Rectal smooth muscle tissue (tissue), 1 donor: ENCODE measurements around the gene RYR2.

ENCODE experiments used
- H3K27ac ChIP-seq: one replicate; pipeline ENCODE4 v1.7.0; 2013; ENCODE audit warnings: low read depth, low read length, inconsistent platforms
- H3K27me3 ChIP-seq: one replicate; pipeline ENCODE4 v1.7.0; 2013; ENCODE audit warnings: low read length; ENCODE audit not compliant: control insufficient read depth, insufficient read depth
- H3K36me3 ChIP-seq: one replicate; pipeline ENCODE4 v1.7.0; 2013; ENCODE audit warnings: low read length; ENCODE audit not compliant: control insufficient read depth, insufficient read depth
- H3K4me1 ChIP-seq: one replicate; pipeline ENCODE4 v1.7.0; 2013; ENCODE audit warnings: low read length; ENCODE audit not compliant: control insufficient read depth, insufficient read depth
- H3K4me3 ChIP-seq: one replicate; pipeline ENCODE4 v1.7.0; 2013; ENCODE audit warnings: low read length
- H3K9ac ChIP-seq: one replicate; pipeline ENCODE4 v1.7.0; 2013; ENCODE audit warnings: low read length

The RYR2 gene

DNA sequence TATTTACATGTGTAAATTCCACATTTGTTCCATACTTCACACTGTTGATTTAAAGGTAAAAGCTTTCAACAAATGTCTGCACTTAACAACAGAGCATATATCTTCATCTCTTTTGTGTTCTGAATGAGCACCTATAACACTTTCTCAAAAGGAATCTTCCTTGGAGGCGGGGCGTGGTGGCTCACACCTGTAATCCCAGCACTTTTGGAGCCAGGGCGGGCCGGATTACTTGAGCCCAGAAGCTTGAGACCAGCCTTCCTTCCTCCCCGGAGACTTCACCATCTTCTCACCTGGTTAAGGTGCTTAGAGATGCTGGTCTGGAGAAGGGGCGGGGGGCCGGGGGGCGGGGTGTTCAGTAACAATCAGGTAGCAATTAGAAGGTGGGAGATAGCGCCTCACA, 16.5 kb downstream of the RYR2 start:
- H3K9ac ChIP-seq = no peak overlapping the region
- H3K27me3 ChIP-seq = no peaks in the 10 kb centered on the region
- H3K36me3 ChIP-seq = no peaks in the 10 kb centered on the region
- H3K27ac ChIP-seq = no peak overlapping the region
- H3K4me1 ChIP-seq = no peaks in the 10 kb centered on the region
- H3K4me3 ChIP-seq = no peak overlapping the region

DNA sequence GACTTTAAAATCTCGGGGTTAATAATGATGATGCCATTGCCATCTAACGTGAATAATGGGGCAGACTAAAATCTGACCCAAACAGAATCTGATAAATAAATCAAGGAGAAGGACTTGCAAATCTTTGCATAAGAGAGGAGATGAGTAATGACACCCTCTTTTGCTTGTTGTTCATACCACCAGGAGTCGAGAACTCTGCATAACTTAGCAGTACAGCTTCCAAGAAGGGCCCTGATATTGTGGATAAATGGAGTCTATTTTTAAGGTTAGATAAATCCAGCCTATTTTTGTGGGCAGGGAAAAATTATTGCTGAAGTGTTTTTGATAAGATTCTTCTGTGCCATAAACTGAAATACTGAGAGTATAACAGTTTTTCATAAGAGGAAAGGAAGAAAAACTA, 17.3 kb downstream of the RYR2 start:
- Histone ChIP-seq H3K36me3 (no peaks in the 10 kb centered on the region), H3K4me3 (no peak overlapping the region), H3K27ac (no peak overlapping the region), H3K9ac (no peak overlapping the region), H3K4me1 (no peaks in the 10 kb centered on the region), H3K27me3 (no peaks in the 10 kb centered on the region)

DNA sequence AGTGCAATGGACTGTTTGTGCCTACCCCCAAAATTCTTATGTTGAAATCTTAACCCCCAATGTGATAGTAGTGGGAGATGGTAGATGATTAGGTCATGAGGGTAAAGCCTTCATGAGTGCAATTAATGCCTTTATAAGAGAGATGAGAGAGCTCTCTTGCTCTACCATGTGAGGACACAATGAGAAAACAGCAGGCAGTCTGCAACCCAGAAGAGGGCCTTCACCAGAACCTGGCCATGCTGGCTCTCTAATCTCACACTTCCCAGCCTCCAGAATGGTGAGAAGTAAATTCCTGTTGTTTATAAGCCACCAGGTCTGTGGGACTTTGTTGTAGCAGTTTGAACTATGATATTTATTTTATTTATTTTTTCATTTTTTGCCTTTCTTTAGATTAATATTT, 21.0 kb downstream of the RYR2 start:
- H3K27ac ChIP-seq = no peak overlapping the region
- no peaks in the 10 kb centered on the region for H3K36me3 ChIP-seq
- no peaks in the 10 kb centered on the region for H3K27me3 ChIP-seq
- no peak overlapping the region for H3K4me3 ChIP-seq
- H3K9ac ChIP-seq = no peak overlapping the region
- no peaks in the 10 kb centered on the region for H3K4me1 ChIP-seq

DNA sequence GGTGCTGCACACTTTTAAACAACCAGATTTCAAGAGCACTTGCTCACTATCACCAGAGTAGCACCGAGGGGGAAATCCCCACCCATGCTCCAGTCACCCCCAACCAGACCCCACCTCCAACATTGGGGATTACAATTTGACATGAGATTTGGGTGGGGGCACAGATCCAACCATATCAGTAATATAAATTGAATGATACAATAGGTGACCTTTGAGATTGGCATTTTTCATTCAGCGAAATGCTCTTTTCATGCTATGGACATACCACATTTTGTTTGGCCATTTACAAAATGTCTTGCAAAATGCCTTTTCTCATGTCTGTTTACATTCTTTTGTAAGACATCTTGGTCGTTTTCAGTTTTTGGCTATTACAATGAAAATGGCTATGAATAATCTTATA, 23.9 kb downstream of the RYR2 start:
- Histone ChIP-seq H3K27ac (no peak overlapping the region), H3K9ac (no peak overlapping the region), H3K27me3 (no peaks in the 10 kb centered on the region), H3K4me1 (no peaks in the 10 kb centered on the region), H3K36me3 (no peaks in the 10 kb centered on the region), H3K4me3 (no peak overlapping the region)

DNA sequence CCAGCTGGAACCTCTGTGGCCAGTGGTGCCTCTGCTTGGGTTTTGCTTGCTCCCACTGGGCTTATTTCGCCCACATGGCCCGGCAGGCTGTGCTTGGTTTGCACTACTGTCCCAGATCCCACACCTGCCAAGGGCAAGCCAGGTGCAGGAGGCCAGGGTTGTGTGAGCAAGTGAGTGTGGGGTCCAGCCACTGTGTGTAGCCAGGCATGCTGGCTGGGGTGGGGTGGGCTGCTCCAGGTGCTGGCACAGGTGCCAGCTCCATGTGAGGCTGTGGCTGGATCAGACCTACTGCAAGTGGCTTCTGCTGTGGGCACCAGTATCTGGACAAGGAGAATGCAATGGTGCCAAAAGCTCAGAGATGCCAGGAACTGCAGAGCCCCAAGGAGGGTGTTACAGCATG, 28.5 kb downstream of the RYR2 start:
- Histone ChIP-seq H3K36me3 (no peaks in the 10 kb centered on the region), H3K9ac (no peak overlapping the region), H3K4me3 (no peak overlapping the region), H3K27ac (no peak overlapping the region), H3K4me1 (no peaks in the 10 kb centered on the region), H3K27me3 (no peaks in the 10 kb centered on the region)

DNA sequence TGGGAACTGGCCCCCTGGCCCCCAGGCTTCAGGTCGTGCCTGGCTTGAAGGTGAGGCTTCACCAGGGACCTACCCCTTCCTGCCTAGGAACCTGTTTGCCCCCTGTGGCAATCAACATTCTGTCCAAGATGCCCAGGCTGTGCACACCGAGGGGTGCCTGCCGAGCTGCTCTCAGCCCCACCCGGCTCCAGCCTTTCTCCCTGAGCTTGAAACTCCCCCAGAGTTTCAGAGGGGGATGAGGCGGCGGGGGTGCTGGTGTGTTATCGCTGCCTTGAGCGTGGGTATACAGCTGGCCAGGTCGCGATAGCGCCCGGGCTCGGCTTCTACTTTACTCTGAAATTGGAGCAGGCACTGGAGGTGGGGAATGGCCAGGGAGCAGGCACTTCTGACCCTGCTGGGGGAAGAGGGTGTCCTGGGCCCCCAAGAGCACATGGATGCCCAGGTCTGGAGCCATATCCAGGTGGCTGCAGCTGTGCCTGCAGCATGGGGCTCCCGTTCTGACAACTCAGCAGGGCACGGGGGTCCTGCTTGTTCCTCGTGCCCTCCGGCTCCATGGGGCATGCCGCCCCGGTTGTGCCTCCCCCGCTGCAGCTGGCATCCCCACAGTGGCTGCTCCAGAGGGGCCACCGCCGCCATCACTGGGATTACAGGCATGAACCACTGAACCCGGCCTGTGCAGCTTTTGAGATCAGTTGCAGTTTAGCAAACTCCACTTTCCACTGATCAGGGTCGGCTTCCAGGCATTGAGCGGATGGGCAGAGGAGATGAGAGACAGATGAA, 29.8 kb downstream of the RYR2 start:
- Histone ChIP-seq H3K9ac (no peak overlapping the region), H3K4me3 (no peak overlapping the region), H3K27me3 (no peaks in the 10 kb centered on the region), H3K4me1 (no peaks in the 10 kb centered on the region), H3K27ac (no peak overlapping the region), H3K36me3 (no peaks in the 10 kb centered on the region)

DNA sequence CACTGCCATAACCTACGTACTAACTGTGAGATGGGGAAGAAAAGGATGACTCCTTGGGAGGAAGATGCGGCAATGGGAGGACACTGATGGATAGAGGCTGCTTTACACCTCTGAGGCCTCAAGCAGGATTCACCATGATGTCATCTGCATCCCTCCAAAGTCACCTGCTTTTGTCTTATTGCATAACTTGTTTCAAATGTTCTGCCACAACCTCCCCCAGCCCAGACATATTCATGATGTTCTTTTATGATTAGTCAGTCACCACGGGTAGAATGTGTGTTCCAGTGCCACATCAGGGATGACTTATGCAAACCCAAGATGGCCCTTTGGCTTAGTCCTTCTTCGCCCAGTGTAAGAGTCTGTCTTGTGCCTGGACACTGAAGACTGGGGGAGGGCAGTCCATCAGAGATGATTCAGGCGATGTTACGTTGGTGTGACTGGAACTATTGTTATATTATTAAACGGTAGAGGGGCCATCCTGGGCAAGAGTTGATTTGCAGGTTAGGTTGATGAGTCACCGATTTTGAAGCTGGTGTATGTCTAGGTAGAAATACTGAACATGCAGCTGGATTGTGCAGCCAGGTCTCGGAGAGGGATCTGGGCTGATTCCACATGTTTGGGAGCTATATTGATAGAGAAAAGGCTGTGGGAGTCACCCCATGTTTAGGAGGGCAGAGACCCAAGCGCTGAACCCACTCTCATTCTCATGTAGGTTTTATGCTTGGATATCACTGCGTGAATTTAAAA, 32.6 kb downstream of the RYR2 start:
- H3K4me1 ChIP-seq = no peaks in the 10 kb centered on the region
- no peak overlapping the region for H3K27ac ChIP-seq
- H3K36me3 ChIP-seq = no peaks in the 10 kb centered on the region
- H3K4me3 ChIP-seq = no peak overlapping the region
- no peak overlapping the region for H3K9ac ChIP-seq
- H3K27me3 ChIP-seq = no peaks in the 10 kb centered on the region

DNA sequence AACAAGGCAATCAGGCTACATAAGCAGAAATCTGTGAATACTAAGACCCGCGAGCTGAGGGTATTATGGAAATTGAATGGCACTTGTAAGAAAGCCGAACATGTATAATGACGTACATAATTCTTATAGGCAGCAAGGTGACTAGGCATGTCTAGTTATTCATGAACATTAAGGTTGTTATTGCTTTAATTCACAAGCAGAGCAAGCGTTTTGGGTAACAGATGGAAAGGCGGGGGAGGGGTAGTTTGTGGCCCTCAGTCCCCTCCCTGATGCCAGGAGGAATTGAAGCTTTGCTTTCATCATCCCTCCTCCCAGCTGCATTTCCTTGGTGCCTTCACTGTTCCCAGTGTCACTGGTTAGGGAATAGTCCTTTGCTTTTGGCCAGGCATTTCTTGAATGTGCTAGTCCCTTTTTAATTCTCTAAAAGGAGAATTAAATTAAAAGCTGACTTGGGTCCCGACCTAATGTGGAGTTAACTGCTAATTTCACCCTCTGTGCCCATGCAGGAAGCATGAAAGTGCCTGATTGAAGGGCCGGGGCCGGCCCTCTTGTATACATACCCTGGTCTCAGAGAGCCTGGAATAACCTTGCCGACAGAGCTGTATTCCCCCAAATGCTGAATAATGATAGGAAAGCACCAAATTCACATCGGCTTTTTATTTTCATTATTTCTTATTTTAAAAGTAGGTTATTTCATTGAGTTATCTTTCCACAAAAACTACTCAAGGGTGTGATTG, 42.5 kb downstream of the RYR2 start:
- Histone ChIP-seq H3K4me3 (no peak overlapping the region), H3K27ac (no peak overlapping the region), H3K9ac (no peak overlapping the region), H3K27me3 (no peaks in the 10 kb centered on the region), H3K4me1 (peaks cover 2% of the 10 kb centered on the region), H3K36me3 (no peaks in the 10 kb centered on the region)

DNA sequence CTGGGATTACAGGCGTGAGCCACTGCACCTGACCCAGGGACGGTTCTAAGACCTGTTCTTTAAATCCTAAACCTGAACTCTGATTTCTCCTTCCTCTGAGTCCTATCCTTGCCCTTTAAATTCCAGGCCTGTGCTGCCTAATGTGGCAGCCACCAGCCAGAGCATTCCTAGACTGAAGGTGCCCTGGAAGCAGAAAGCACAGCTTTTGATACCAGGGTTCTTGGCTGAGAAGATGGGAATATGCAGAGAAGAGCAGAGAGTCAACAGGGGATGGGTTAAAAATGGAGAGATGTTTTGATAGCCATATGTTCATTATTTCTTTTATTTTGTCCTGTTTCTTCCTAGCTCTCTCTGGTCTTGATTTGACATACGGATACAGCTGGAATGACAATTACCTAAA, 49.7 kb downstream of the RYR2 start:
- Histone ChIP-seq H3K27ac (no peak overlapping the region), H3K36me3 (no peaks in the 10 kb centered on the region), H3K27me3 (no peaks in the 10 kb centered on the region), H3K4me3 (no peak overlapping the region), H3K4me1 (peaks cover 5% of the 10 kb centered on the region), H3K9ac (no peak overlapping the region)

DNA sequence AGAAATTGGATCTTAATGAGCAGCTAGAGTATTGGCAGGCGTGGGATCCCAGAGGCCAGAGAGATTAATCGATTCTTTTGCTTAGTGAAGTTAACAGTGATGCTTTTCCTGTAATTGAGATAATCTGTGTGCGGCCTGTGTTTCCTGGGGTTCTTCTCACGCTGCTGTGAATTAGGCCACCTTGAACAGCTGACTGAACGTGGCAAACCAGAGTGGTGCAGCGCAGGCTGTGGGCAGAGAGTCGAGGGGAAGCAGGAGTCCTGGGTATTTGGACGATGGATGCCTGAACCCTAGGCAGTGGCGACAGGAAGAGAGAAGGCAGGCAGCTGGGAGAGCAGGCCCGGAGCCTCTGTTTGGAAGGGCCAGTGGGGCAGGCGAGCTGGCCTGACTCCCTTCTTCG, 51.7 kb downstream of the RYR2 start:
- Histone ChIP-seq H3K4me3 (no peak overlapping the region), H3K27ac (no peak overlapping the region), H3K4me1 (peaks cover 5% of the 10 kb centered on the region)

DNA sequence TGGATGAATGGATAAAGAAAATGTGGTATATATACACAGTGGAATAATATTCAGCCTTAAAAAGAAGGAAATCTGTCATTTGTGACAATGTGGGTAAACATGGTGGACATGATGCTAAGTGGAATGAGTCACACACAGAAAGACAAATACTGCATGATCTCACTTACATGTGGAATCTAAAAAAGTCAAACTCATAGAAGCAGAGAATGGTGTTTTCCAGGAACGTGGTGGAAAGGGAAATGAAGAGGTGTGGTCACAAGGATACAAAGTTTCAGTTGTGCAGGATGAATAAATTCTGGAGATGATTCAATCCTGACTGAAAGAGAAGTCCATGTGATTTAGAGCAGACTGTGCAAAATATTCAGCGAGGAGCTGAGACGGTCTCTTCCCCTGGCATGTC, 56.6 kb downstream of the RYR2 start:
- Histone ChIP-seq H3K4me1 (peaks cover 5% of the 10 kb centered on the region), H3K27me3 (no peaks in the 10 kb centered on the region), H3K4me3 (no peak overlapping the region), H3K27ac (no peak overlapping the region), H3K9ac (no peak overlapping the region), H3K36me3 (no peaks in the 10 kb centered on the region)

More for the DNA sequence above, 51.7 kb downstream of the RYR2 start:
- H3K9ac ChIP-seq = no peak overlapping the region
- no peaks in the 10 kb centered on the region for H3K36me3 ChIP-seq
- H3K27me3 ChIP-seq = no peaks in the 10 kb centered on the region

DNA sequence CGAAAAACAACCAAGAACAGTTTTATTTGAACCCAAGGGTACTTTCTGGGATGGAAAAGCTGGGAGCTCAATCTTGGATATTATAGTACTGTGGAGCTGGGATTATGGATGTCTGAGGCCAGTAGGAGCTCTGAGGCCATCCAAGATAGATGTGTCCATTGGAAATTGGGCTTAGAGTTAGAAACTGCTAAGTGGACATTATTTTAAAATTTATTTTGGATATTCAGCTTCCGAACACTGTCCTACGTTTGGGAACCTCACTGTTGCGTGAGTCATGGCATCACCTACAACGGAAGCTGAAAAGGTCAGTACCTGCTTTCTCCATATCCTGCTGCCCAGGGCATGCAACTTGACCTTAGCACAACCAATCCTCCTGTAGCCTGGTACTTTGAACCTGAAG, 61.0 kb downstream of the RYR2 start:
- Histone ChIP-seq H3K9ac (no peak overlapping the region), H3K27ac (no peak overlapping the region), H3K4me1 (peaks cover 4% of the 10 kb centered on the region), H3K4me3 (no peak overlapping the region), H3K27me3 (no peaks in the 10 kb centered on the region), H3K36me3 (no peaks in the 10 kb centered on the region)
